Measurements from ENCODE around the gene ROR1. TPM values are rescaled to one million over a fixed set of nuclear protein-coding genes. Genes with fewer than 3 reads are reported as not detected.

ROR1 gene
- total RNA-seq, 1 experiment from 2014 or later = 37.2 TPM

GRCh38 chr1:63896755-63897154, 122.9 kb downstream of the ROR1 start:
- Histone ChIP-seq H3K36me3 (ENCODE audit: control insufficient read depth, insufficient read depth, low read length) (no peaks in the 10 kb centered on the region), H3K27me3 (replicated peaks; ENCODE audit: control insufficient read depth, insufficient read depth, low read length) (no peaks in the 10 kb centered on the region), H3K4me1 (no peaks in the 10 kb centered on the region), H3K9me3 (no peaks in the 10 kb centered on the region), H3K4me3 (ENCODE audit: low read depth, low read length) (no peak overlapping the region)
- ChIA-PET POLR2A (no interaction called here), CTCF (no interaction called here)
- no TSS peak for BruUV-seq (replicated peaks)
- DNase-seq = no peak
- intact Hi-C loops (cut with micrococcal nuclease; ENCODE audit: unreplicated experiment) = no loop called here
- no peak for TF ChIP-seq CTCF (IDR thresholded peaks at IDR 0.05; ENCODE audit: insufficient read depth in 1 of 2, low read depth in 1 of 2, low read length in 1 of 2, severe bottlenecking in 1 of 2, unreplicated experiment in 1 of 2)
- Mint-ChIP-seq H3K27me3 (ENCODE audit: insufficient read depth, unreplicated experiment) (no peaks in the 10 kb centered on the region), H3K9me3 (ENCODE audit: unreplicated experiment) (no peaks in the 10 kb centered on the region), H3K4me3 (ENCODE audit: unreplicated experiment) (no peak overlapping the region), H3K27ac (ENCODE audit: unreplicated experiment) (no peak overlapping the region), H3K4me1 (ENCODE audit: low read depth, unreplicated experiment) (peaks cover 9% of the 10 kb centered on the region), H3K36me3 (ENCODE audit: insufficient read depth, unreplicated experiment) (no peaks in the 10 kb centered on the region)

- ChIA-PET POLR2A (no interaction called here), CTCF (no interaction called here)
- intact Hi-C loops (cut with micrococcal nuclease; ENCODE audit: unreplicated experiment) = no loop called here
- no peaks in the 10 kb centered on the region for H3K9me3 Mint-ChIP-seq (ENCODE audit: unreplicated experiment)
- Histone ChIP-seq H3K36me3 (ENCODE audit: control insufficient read depth, insufficient read depth, low read length) (no peaks in the 10 kb centered on the region), H3K4me1 (no peaks in the 10 kb centered on the region), H3K9me3 (no peaks in the 10 kb centered on the region), H3K27me3 (replicated peaks; ENCODE audit: control insufficient read depth, insufficient read depth, low read length) (no peaks in the 10 kb centered on the region), H3K4me3 (ENCODE audit: low read depth, low read length) (no peak overlapping the region)
- peaks cover 14% of the 10 kb centered on the region for H3K4me1 Mint-ChIP-seq (ENCODE audit: low read depth, unreplicated experiment)
- no peak for TF ChIP-seq CTCF (IDR thresholded peaks at IDR 0.05; ENCODE audit: insufficient read depth in 1 of 2, low read depth in 1 of 2, low read length in 1 of 2, severe bottlenecking in 1 of 2, unreplicated experiment in 1 of 2)
- no peak for DNase-seq
- peak overlapping the region; percentile 73 for H3K27ac Mint-ChIP-seq (ENCODE audit: unreplicated experiment)
- no TSS peak for BruUV-seq (replicated peaks)
- no peaks in the 10 kb centered on the region for H3K27me3 Mint-ChIP-seq (ENCODE audit: insufficient read depth, unreplicated experiment)
- H3K36me3 Mint-ChIP-seq (ENCODE audit: insufficient read depth, unreplicated experiment) = no peaks in the 10 kb centered on the region
- no peak overlapping the region for H3K4me3 Mint-ChIP-seq (ENCODE audit: unreplicated experiment)
Observed at GRCh38 chr1:63898428-63899196, 124.8 kb downstream of the ROR1 start.

GRCh38 chr1:63901094-63901493, 127.3 kb downstream of the ROR1 start:
- H3K27ac Mint-ChIP-seq (ENCODE audit: unreplicated experiment) = no peak overlapping the region
- no peak for TF ChIP-seq CTCF (IDR thresholded peaks at IDR 0.05; ENCODE audit: insufficient read depth in 1 of 2, low read depth in 1 of 2, low read length in 1 of 2, severe bottlenecking in 1 of 2, unreplicated experiment in 1 of 2)
- CTCF ChIA-PET = interaction anchor here (1.0 kb wide), 1 partner anchor 1084 kb away, joined by 5 read pairs; no protein-coding TSS in a partner anchor

More at GRCh38 chr1:63901094-63901493, 127.3 kb downstream of the ROR1 start:
- POLR2A ChIA-PET = no interaction called here
- no peak overlapping the region for H3K4me3 ChIP-seq (ENCODE audit: low read depth, low read length)
- no peaks in the 10 kb centered on the region; the same call in 1 of the 2 replicates for H3K27me3 ChIP-seq (replicated peaks; ENCODE audit: control insufficient read depth, insufficient read depth, low read length)
- H3K4me1 ChIP-seq = no peaks in the 10 kb centered on the region
- Mint-ChIP-seq H3K4me3 (ENCODE audit: unreplicated experiment) (no peak overlapping the region), H3K4me1 (ENCODE audit: low read depth, unreplicated experiment) (peaks cover 26% of the 10 kb centered on the region), H3K9me3 (ENCODE audit: unreplicated experiment) (no peaks in the 10 kb centered on the region), H3K36me3 (ENCODE audit: insufficient read depth, unreplicated experiment) (no peaks in the 10 kb centered on the region), H3K27me3 (ENCODE audit: insufficient read depth, unreplicated experiment) (no peaks in the 10 kb centered on the region)
- DNase-seq = no peak
- no TSS peak for BruUV-seq (replicated peaks)
- intact Hi-C loops (cut with micrococcal nuclease; ENCODE audit: unreplicated experiment) = no loop called here
- H3K36me3 ChIP-seq (ENCODE audit: control insufficient read depth, insufficient read depth, low read length) = no peaks in the 10 kb centered on the region
- no peaks in the 10 kb centered on the region for H3K9me3 ChIP-seq

Measured in Caco-2 (cell line).